ENCODE results near the gene BCL2L2. TPM values are rescaled to one million over a fixed set of nuclear protein-coding genes. Genes with fewer than 3 reads are reported as not detected.

Gene BCL2L2
- total and polyA plus RNA-seq, 9 of the 15 experiments (the other 6 are each of a cell fraction or from before 2014, with no cell fraction given), result 2.6 to 32.5 (median 14.7) TPM

GRCh38 chr14:23302290-23303225 lies 4.1 kb upstream of the BCL2L2 start, which contains the start of gene PPP1R3E (continued):
- TF ChIP-seq ID3 (CRISPR knock-in tag; IDR thresholded peaks at IDR 0.05) (no peak), ID3 (tag; IDR thresholded peaks at IDR 0.05) (0 out of 2 replicates have a peak, but pooled peaks have one; percentile 29), TAF7 (tag; IDR thresholded peaks at IDR 0.05) (0 out of 2 replicates have a peak, but pooled peaks have one; percentile 2), POLR2A (conservative IDR thresholded peaks at IDR 0.05) (peak; percentile 69), ZFX (CRISPR knock-in tag; IDR thresholded peaks at IDR 0.05) (peak; percentile 73), GTF2B (IDR thresholded peaks at IDR 0.05; ENCODE audit: extremely low read depth, insufficient read length) (no peak), ZNF311 (CRISPR knock-in tag; IDR thresholded peaks at IDR 0.05) (no peak), MED1 (CRISPR knock-in tag; IDR thresholded peaks at IDR 0.05; ENCODE audit: borderline replicate concordance) (no peak), EHMT2 (IDR thresholded peaks at IDR 0.05) (no peak), ZNF639 (CRISPR knock-in tag; conservative IDR thresholded peaks at IDR 0.05 in 1 of 2, IDR thresholded peaks at IDR 0.05 in 1 of 2) (peak in 1 of 2 experiments; percentile 22; a peak in 1 of 4 replicates), MEF2D (tag; conservative IDR thresholded peaks at IDR 0.05; ENCODE audit: low read depth) (no peak), CAMTA2 (CRISPR knock-in tag; conservative IDR thresholded peaks at IDR 0.05) (0 out of 2 replicates have a peak, but pooled peaks have one; percentile 65)
- TF ChIP-seq, protein P1, sequence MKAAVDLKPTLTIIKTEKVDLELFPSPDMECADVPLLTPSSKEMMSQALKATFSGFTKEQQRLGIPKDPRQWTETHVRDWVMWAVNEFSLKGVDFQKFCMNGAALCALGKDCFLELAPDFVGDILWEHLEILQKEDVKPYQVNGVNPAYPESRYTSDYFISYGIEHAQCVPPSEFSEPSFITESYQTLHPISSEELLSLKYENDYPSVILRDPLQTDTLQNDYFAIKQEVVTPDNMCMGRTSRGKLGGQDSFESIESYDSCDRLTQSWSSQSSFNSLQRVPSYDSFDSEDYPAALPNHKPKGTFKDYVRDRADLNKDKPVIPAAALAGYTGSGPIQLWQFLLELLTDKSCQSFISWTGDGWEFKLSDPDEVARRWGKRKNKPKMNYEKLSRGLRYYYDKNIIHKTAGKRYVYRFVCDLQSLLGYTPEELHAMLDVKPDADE (conservative IDR thresholded peaks at IDR 0.05; ENCODE audit: control insufficient read depth, low read depth, low read length), result peak; percentile 58
- TF ChIP-seq, protein P2, sequence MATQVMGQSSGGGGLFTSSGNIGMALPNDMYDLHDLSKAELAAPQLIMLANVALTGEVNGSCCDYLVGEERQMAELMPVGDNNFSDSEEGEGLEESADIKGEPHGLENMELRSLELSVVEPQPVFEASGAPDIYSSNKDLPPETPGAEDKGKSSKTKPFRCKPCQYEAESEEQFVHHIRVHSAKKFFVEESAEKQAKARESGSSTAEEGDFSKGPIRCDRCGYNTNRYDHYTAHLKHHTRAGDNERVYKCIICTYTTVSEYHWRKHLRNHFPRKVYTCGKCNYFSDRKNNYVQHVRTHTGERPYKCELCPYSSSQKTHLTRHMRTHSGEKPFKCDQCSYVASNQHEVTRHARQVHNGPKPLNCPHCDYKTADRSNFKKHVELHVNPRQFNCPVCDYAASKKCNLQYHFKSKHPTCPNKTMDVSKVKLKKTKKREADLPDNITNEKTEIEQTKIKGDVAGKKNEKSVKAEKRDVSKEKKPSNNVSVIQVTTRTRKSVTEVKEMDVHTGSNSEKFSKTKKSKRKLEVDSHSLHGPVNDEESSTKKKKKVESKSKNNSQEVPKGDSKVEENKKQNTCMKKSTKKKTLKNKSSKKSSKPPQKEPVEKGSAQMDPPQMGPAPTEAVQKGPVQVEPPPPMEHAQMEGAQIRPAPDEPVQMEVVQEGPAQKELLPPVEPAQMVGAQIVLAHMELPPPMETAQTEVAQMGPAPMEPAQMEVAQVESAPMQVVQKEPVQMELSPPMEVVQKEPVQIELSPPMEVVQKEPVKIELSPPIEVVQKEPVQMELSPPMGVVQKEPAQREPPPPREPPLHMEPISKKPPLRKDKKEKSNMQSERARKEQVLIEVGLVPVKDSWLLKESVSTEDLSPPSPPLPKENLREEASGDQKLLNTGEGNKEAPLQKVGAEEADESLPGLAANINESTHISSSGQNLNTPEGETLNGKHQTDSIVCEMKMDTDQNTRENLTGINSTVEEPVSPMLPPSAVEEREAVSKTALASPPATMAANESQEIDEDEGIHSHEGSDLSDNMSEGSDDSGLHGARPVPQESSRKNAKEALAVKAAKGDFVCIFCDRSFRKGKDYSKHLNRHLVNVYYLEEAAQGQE (IDR thresholded peaks at IDR 0.05; ENCODE audit: borderline replicate concordance), result no peak
- TF ChIP-seq, protein P2 (CRISPR knock-in tag; IDR thresholded peaks at IDR 0.05; ENCODE audit: low read depth), result 0 out of 2 replicates have a peak, but pooled peaks have one; percentile 13

All from K562 (cell line).